Spleen (tissue), 11 donors: Measurements from ENCODE around the gene TRPM2. TPM values are rescaled to one million over a fixed set of nuclear protein-coding genes. Genes with fewer than 3 reads are reported as not detected.

Source experiments
- DNase-seq: peaks from one replicate; pipeline ENCODE4 v3.0.0-alpha.2; 2020
- H3K27ac ChIP-seq, 8 donors: fragments of 200-600 bp; sonication (generic) in 7 of 8; 1 replicate in 4 of 8; 2 replicates in 4 of 8; pipeline versions ENCODE4 v1.5.0 to v1.8.0; 2016 to 2021; ENCODE audit warnings: inconsistent platforms in 4 of 8, mild to moderate bottlenecking in 4 of 8, moderate library complexity in 1 of 8
- H3K27me3 ChIP-seq, 7 donors: fragments of 200-600 bp; sonication (generic) in 6 of 7; replicated peaks in 1 of 7; 1 replicate in 4 of 7; 2 replicates in 3 of 7; pipeline versions ENCODE4 v1.5.0 to v1.8.0; 2016 to 2021; ENCODE audit warnings: inconsistent platforms in 3 of 7, mild to moderate bottlenecking in 1 of 7
- H3K36me3 ChIP-seq, 6 donors: fragments of 200-600 bp; sonication (generic) in 5 of 6; 1 replicate in 4 of 6; 2 replicates in 2 of 6; pipeline versions ENCODE4 v1.5.0 to v1.8.0; 2016 to 2021; ENCODE audit warnings: inconsistent platforms in 2 of 6
- H3K4me1 ChIP-seq, 6 donors: fragments of 200-600 bp; sonication (generic) in 5 of 6; 1 replicate in 3 of 6; 2 replicates in 3 of 6; pipeline versions ENCODE4 v1.5.0 to v1.8.0; 2016 to 2021; ENCODE audit warnings: inconsistent platforms in 3 of 6
- H3K4me3 ChIP-seq, 8 donors: fragments of 200-600 bp; sonication (generic) in 7 of 8; 1 replicate in 4 of 8; 2 replicates in 4 of 8; pipeline versions ENCODE4 v1.5.0 to v1.8.0; 2016 to 2021; ENCODE audit warnings: inconsistent platforms in 4 of 8, mild to moderate bottlenecking in 4 of 8, moderate library complexity in 2 of 8
- H3K9me3 ChIP-seq, 8 donors: fragments of 200-600 bp; sonication (generic) in 7 of 8; 1 replicate in 4 of 8; 2 replicates in 4 of 8; pipeline versions ENCODE4 v1.5.0 to v1.8.0; 2016 to 2021; ENCODE audit warnings: inconsistent platforms in 4 of 8
- CTCF ChIP-seq, 11 experiments: fragments of 200-600 bp in 7 of 11; fragments of 450-650 bp in 4 of 11; sonication (generic) in 4 of 11; IDR thresholded peaks in 8 of 11; conservative IDR thresholded peaks in 3 of 11; 1 replicate in 7 of 11; 2 replicates in 4 of 11; pipeline versions ENCODE4 v1.4.0 to v1.8.0; 2016 to 2021; ENCODE audit warnings: antibody characterized with exemption in 11 of 11, inconsistent platforms in 4 of 11, mild to moderate bottlenecking in 1 of 11
- POLR2A ChIP-seq, 3 donors: fragments of 450-650 bp; IDR thresholded peaks; one replicate each; pipeline ENCODE4 v1.5.1; 2017; ENCODE audit warnings: antibody characterized with exemption in 3 of 3, mild to moderate bottlenecking in 1 of 3
- POLR2AphosphoS5 ChIP-seq, 3 donors: sonication (generic); formaldehyde crosslinking; IDR thresholded peaks; one replicate each; pipeline ENCODE4 v1.5.1; 2017; ENCODE audit warnings: antibody characterized with exemption in 3 of 3
- WGBS, 5 donors: extraction: QIAGEN DNeasy Blood & Tissue Kit in 3 of 5; methylation state at CpG; one replicate each; pipeline versions ENCODE4 v1.1.5 to v1.1.7; 2013 to 2018; 5-methylcytosine and 5-hydroxymethylcytosine counted together
- intact Hi-C: fragments of 100-400 bp; cut with DNase I; formaldehyde crosslinking; loops from one replicate; pipeline ENCODE4 v1.15.0; 2023; ENCODE audit warnings: low total_unique reads
- polyA plus RNA-seq, 3 donors: library from polyadenylated mRNA; stranded (reverse); fragments of 200-250 nt; gene quantifications; one replicate each; pipeline ENCODE4 v1.2.1, GENCODE V29; 2013
- total RNA-seq, 7 donors: library from RNA; depleted of rRNA in 3 of 7; stranded (reverse); fragments of >200 nt in 3 of 7; fragmentation: NEBNext Ultra II Directional in 4 of 7; extraction: Animal tissue kit (Norgen Biotek cat#: 25700) in 4 of 7; gene quantifications; one replicate each; pipeline versions ENCODE4 v1.1.0 to v1.2.1, GENCODE V29; 2016 to 2021
- donor health status: healthy with polysubstance abuse.
- donor health status: DM: no; HTN: no; CAD: no; lungs with moderate emphysema.
- donor health status: DM: no; HTN: no; CAD: no.
- donor health status: Bipolar disorder and iron deficiency.
- donor health status: healthy.
- donor health status: DM: no; HTN: no; CAD: no.
- donor health status: DM: yes; HTN: yes; CAD: no.

TRPM2 gene
- total and polyA plus RNA-seq, 10 donors = 10.4 to 44.1 (median 23.3) TPM

DNA sequence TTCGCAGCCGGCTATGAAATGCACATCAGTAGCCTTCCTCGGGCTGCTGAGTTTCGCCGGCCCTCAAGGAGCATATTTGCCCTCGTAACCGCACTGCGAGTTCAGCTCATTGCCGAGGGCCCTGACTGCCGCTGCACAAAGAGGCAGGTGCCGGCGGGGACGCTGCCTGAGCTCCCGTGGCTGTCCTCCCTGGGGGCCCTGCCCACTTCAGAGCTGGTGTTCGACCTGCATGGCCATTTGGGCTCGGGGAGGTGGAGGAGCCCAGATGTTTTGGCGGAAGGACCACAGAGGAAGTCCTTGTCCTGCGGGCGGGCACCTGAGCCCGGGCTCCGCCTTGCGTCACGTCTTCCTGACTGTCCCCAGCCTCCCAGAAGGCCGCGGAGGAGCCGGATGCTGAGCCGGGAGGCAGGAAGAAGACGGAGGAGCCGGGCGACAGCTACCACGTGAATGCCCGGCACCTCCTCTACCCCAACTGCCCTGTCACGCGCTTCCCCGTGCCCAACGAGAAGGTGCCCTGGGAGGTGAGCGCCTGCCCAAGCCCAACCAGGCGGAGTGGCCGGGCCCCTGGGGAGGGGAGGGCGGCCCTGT lies 72.0 kb downstream of the TRPM2 start:
- peak; percentile 12 to 69 (median 65) for TF ChIP-seq POLR2AphosphoS5 (IDR thresholded peaks at IDR 0.05)
- TF ChIP-seq CTCF (IDR thresholded peaks at IDR 0.05 in 8 of 11, conservative IDR thresholded peaks at IDR 0.05 in 3 of 11) = no peak
- Histone ChIP-seq H3K9me3 (peaks cover 0 to 25% (median 16%) of the 10 kb centered on the region in 8 donors), H3K27ac (peak overlapping the region; percentile 32 to 79 (median 68)), H3K36me3 (peaks cover 0 to 69% (median 6%) of the 10 kb centered on the region in 6 donors), H3K27me3 (peaks cover 0 to 10% (median 0%) of the 10 kb centered on the region in 7 donors), H3K4me3 (peak overlapping the region in 3 of 8 donors; percentile 15 to 44 (median 33)), H3K4me1 (peaks cover 0 to 24% (median 8%) of the 10 kb centered on the region in 6 donors)
- WGBS, 5 donors = 59 to 82% (median 64%) methylated on average over 14 to 40 of the region's 40 CpGs
- intact Hi-C loops = no loop called here
- DNase-seq = peak; percentile 77

- DNase-seq = peak; percentile 41
- Histone ChIP-seq H3K4me1 (peaks cover 0 to 24% (median 8%) of the 10 kb centered on the region in 6 donors), H3K27ac (peak overlapping the region in 7 of 8 donors; percentile 51 to 79 (median 70)), H3K9me3 (peaks cover 2 to 30% (median 21%) of the 10 kb centered on the region in 8 donors), H3K4me3 (peak overlapping the region in 2 of 8 donors; percentile 33 to 44), H3K27me3 (peaks cover 0 to 10% (median 0%) of the 10 kb centered on the region in 7 donors), H3K36me3 (peaks cover 0 to 63% (median 6%) of the 10 kb centered on the region in 6 donors)
- intact Hi-C loops = no loop called here
- 82 to 91% (median 88%) methylated on average over 4 to 13 of the region's 13 CpGs for WGBS, 5 donors
- no peak for TF ChIP-seq CTCF (IDR thresholded peaks at IDR 0.05 in 8 of 11, conservative IDR thresholded peaks at IDR 0.05 in 3 of 11)
- no peak for TF ChIP-seq POLR2A (IDR thresholded peaks at IDR 0.05)
- no peak for TF ChIP-seq POLR2AphosphoS5 (IDR thresholded peaks at IDR 0.05)
Observed at GRCh38 chr21:44425895-44426662, 72.7 kb downstream of the TRPM2 start.

- H3K27ac ChIP-seq = peak overlapping the region in 1 of 8 donors; percentile 70
- no peak for TF ChIP-seq POLR2A (IDR thresholded peaks at IDR 0.05)
- peaks cover 0 to 56% (median 6%) of the 10 kb centered on the region in 6 donors for H3K36me3 ChIP-seq
- WGBS, 5 donors = 68 to 91% (median 86%) methylated on average over 11 to 21 of the region's 21 CpGs
- no peak overlapping the region for H3K4me3 ChIP-seq
- H3K9me3 ChIP-seq = peaks cover 2 to 36% (median 25%) of the 10 kb centered on the region in 8 donors
- H3K27me3 ChIP-seq = peaks cover 0 to 10% (median 0%) of the 10 kb centered on the region in 7 donors
- peak; percentile 60 for DNase-seq
- H3K4me1 ChIP-seq = peaks cover 0 to 24% (median 8%) of the 10 kb centered on the region in 6 donors
- intact Hi-C loops = no loop called here
Observed at GRCh38 chr21:44426663-44427191, 73.3 kb downstream of the TRPM2 start.

DNA sequence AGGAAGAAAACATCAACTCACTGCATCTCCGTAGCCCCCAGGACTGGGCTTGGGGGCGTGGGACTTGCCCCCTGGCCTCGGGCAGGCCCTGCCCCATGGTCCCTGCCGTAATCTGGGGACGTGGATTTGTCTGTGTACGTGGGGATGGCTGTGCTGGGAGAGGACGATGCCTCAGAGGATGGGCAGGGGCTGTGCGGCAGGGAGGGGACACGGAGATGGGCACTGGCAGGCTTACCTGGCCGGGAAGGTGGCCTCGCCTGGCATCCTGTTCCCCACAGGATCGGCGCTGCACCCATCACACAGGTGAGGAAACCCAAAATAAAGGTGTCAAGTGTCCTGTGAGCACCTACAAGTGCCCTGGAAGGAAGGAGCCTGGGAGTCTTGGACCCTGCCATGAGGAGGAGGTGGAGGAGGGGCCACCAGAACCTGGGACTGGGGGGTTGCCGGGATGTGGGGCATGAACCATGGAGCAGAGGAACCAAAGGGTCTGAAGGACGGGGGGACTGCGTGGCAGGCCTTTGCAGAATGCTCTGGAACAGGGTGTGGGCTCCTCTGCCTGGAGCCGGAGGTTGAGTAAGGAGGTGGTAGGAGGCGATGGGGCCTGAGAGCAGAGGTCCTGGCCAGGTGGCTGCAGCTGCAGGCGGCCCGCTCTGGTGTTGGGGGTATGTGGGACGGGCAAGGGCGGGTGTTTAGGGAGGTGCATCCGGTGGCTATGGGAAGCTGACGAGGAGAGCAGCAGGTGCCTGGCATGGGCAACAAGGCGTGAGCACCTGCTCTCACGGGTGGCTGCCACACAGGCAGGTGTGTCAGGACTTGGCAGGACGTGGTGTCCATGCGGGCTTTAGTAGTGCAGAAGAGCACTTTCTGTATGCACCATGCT lies 74.1 kb downstream of the TRPM2 start:
- Histone ChIP-seq H3K27ac (no peak overlapping the region), H3K4me1 (peaks cover 0 to 24% (median 8%) of the 10 kb centered on the region in 6 donors), H3K27me3 (peaks cover 0 to 10% (median 0%) of the 10 kb centered on the region in 7 donors), H3K9me3 (peaks cover 2 to 36% (median 25%) of the 10 kb centered on the region in 8 donors), H3K4me3 (no peak overlapping the region), H3K36me3 (peaks cover 0 to 56% (median 6%) of the 10 kb centered on the region in 6 donors)
- TF ChIP-seq CTCF (IDR thresholded peaks at IDR 0.05 in 8 of 11, conservative IDR thresholded peaks at IDR 0.05 in 3 of 11) = no peak
- TF ChIP-seq POLR2A (IDR thresholded peaks at IDR 0.05) = no peak
- no peak for TF ChIP-seq POLR2AphosphoS5 (IDR thresholded peaks at IDR 0.05)
- intact Hi-C loops = no loop called here
- WGBS, 5 donors = 90 to 94% (median 93%) methylated on average over 28 of the region's 28 CpGs
- DNase-seq = peak; percentile 74
